ENCODE data around the gene CLDN5.

DNA sequence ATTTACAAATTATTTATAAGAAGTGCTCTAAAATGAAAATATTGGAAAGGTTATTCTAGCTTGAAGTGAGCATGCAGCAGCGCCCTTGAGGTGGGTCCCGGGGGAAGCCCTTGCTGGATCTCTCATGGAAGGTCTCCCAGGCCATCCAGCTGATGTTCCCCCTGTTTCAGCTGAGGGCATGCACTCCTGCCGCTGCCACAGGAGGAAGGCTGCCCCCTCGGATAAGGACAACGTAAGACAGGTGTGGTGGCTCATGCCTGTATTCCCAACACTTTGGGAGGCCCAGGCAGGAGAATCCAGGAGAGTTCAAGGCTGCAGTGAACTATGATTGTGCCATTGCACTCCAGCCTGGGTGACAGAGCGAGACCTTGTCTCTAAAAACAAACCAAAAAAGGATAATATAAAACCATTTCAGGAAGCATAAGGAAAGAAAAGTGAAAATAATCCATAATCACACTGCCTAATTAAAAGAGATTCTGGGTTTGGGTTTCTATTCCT, 29.5 kb downstream of the CLDN5 start:
- TF ChIP-seq, protein P1, sequence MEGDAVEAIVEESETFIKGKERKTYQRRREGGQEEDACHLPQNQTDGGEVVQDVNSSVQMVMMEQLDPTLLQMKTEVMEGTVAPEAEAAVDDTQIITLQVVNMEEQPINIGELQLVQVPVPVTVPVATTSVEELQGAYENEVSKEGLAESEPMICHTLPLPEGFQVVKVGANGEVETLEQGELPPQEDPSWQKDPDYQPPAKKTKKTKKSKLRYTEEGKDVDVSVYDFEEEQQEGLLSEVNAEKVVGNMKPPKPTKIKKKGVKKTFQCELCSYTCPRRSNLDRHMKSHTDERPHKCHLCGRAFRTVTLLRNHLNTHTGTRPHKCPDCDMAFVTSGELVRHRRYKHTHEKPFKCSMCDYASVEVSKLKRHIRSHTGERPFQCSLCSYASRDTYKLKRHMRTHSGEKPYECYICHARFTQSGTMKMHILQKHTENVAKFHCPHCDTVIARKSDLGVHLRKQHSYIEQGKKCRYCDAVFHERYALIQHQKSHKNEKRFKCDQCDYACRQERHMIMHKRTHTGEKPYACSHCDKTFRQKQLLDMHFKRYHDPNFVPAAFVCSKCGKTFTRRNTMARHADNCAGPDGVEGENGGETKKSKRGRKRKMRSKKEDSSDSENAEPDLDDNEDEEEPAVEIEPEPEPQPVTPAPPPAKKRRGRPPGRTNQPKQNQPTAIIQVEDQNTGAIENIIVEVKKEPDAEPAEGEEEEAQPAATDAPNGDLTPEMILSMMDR (IDR thresholded peaks at IDR 0.05): no peak
- no peak for TF ChIP-seq POLR2A (IDR thresholded peaks at IDR 0.05)

All from tibial nerve (tissue), 3 donors.